Astrocyte (in vitro differentiated cells and primary cell): ENCODE data around the gene CFAP97D2. TPM values are rescaled to one million over a fixed set of nuclear protein-coding genes. Genes with fewer than 3 reads are reported as not detected.
A peak's percentile ranks its signal among the peaks of the same experiment; 100 is the strongest.

ENCODE experiments used
- DNase-seq: peaks from one replicate; pipeline ENCODE4 v3.0.0-alpha.2; 2010; ENCODE audit warnings: low read depth
- FAIRE-seq: peaks from 2 replicates; lab custom pipeline; 2011; peaks lifted over from hg19 to GRCh38; lab: Jason Lieb, UNC
- H2AFZ ChIP-seq: 2 replicates; pipeline ENCODE4 v1.6.0; 2012; ENCODE audit warnings: low read depth, low read length, inconsistent platforms
- H3K27ac ChIP-seq: 2 replicates; pipeline ENCODE4 v1.5.1; 2011; ENCODE audit warnings: low read depth, low read length, inconsistent platforms
- H3K27me3 ChIP-seq: 2 replicates; pipeline ENCODE4 v1.6.0; 2011; ENCODE audit warnings: low read length, inconsistent platforms; ENCODE audit not compliant: insufficient read depth
- H3K36me3 ChIP-seq: 2 replicates; pipeline ENCODE4 v1.5.1; 2011; ENCODE audit warnings: low read length, inconsistent platforms; ENCODE audit not compliant: insufficient read depth
- H3K4me1 ChIP-seq: 2 replicates; pipeline ENCODE4 v1.5.1; 2011; ENCODE audit warnings: low read length, inconsistent platforms; ENCODE audit not compliant: insufficient read depth
- H3K4me2 ChIP-seq: 2 replicates; pipeline ENCODE4 v1.6.0; 2012; ENCODE audit warnings: low read length, inconsistent platforms
- H3K4me3 ChIP-seq: 2 replicates; pipeline ENCODE4 v1.5.1; 2011; ENCODE audit warnings: low read depth, mild to moderate bottlenecking, low read length, inconsistent platforms; ENCODE audit not compliant: insufficient read depth
- H3K79me2 ChIP-seq: 2 replicates; pipeline ENCODE4 v1.6.0; 2012; ENCODE audit warnings: mild to moderate bottlenecking, low read length, inconsistent platforms; ENCODE audit not compliant: insufficient read depth
- H3K9ac ChIP-seq: 2 replicates; pipeline ENCODE4 v1.6.0; 2012; ENCODE audit warnings: mild to moderate bottlenecking, low read length, inconsistent platforms
- H3K9me3 ChIP-seq: 2 replicates; pipeline ENCODE4 v1.5.1; 2012; ENCODE audit warnings: low read depth, mild to moderate bottlenecking, low read length, inconsistent platforms; ENCODE audit not compliant: insufficient read depth
- H4K20me1 ChIP-seq: 2 replicates; pipeline ENCODE4 v1.6.0; 2012; ENCODE audit warnings: low read length, inconsistent platforms; ENCODE audit not compliant: insufficient read depth
- H3K27ac Mint-ChIP-seq: one replicate; pipeline ENCODE4 v1.8.0; 2021; ENCODE audit warnings: mild to moderate bottlenecking, mixed read lengths; ENCODE audit not compliant: unreplicated experiment
- H3K27me3 Mint-ChIP-seq: one replicate; pipeline ENCODE4 v1.8.0; 2021; ENCODE audit warnings: low read depth, mixed read lengths; ENCODE audit not compliant: unreplicated experiment
- H3K36me3 Mint-ChIP-seq: one replicate; pipeline ENCODE4 v1.8.0; 2021; ENCODE audit warnings: low read depth, mixed read lengths; ENCODE audit not compliant: unreplicated experiment
- H3K4me1 Mint-ChIP-seq: one replicate; pipeline ENCODE4 v1.8.0; 2021; ENCODE audit warnings: low read depth, mixed read lengths; ENCODE audit not compliant: unreplicated experiment
- H3K4me3 Mint-ChIP-seq: one replicate; pipeline ENCODE4 v1.8.0; 2021; ENCODE audit warnings: mild to moderate bottlenecking, moderate library complexity, mixed read lengths; ENCODE audit not compliant: unreplicated experiment
- H3K9me3 Mint-ChIP-seq: one replicate; pipeline ENCODE4 v1.8.0; 2021; ENCODE audit warnings: mild to moderate bottlenecking, mixed read lengths; ENCODE audit not compliant: unreplicated experiment
- EZH2 ChIP-seq: IDR thresholded peaks from 2 replicates; pipeline ENCODE4 v1.6.1; 2012; ENCODE audit warnings: mild to moderate bottlenecking, low read length, inconsistent platforms; ENCODE audit not compliant: insufficient read depth
- total RNA-seq: library from RNA; stranded (reverse); gene quantifications from 2 replicates; pipeline ENCODE4 v1.2.1, GENCODE V29; 2021
- TF ChIP-seq, protein P1 (sequence below): IDR thresholded peaks from 2 replicates; pipeline ENCODE4 v1.5.1; 2011; ENCODE audit warnings: low read depth, mild to moderate bottlenecking, inconsistent platforms, low read length, moderate library complexity; ENCODE audit not compliant: insufficient read depth

Gene CFAP97D2
- total RNA-seq, 1 donor from 2014 or later: not detected

DNA sequence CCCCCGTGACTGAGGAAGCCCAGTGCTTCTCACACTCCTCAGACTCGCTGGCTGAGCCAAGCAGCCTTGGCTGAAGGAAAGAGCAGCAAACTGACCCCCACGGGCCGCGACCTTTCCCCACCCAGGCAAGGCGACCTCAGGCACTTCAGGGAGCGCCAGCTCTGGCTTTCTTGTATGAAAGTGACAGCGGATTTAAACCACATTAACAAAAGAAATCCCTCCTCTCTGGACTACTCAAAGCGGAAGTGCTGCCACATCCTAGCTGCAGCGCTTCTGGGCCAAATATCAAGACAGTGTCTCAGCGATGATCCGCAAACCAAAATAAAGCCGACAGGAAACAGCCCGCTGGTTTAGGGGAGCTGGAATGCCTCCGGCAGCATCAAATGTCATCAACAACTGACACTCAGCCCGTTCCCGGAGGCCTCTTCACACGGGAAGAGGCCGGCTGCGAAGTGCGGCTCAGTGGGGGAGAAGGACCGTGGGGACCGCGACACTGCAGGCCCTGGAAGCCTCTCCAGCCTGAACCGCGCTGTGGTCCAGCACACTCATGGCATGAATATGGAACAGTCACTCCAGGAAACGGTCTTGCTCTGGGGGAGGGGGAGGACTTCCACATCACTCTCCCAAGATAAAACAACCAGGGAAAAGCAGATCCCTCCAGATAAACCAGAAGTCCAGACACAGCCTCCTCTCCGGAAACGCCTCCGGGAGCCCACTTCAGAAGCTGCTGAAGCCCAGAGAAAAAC lies 48.0 kb upstream of the CFAP97D2 start:
- no peak for TF ChIP-seq EZH2
- TF ChIP-seq, protein P1, sequence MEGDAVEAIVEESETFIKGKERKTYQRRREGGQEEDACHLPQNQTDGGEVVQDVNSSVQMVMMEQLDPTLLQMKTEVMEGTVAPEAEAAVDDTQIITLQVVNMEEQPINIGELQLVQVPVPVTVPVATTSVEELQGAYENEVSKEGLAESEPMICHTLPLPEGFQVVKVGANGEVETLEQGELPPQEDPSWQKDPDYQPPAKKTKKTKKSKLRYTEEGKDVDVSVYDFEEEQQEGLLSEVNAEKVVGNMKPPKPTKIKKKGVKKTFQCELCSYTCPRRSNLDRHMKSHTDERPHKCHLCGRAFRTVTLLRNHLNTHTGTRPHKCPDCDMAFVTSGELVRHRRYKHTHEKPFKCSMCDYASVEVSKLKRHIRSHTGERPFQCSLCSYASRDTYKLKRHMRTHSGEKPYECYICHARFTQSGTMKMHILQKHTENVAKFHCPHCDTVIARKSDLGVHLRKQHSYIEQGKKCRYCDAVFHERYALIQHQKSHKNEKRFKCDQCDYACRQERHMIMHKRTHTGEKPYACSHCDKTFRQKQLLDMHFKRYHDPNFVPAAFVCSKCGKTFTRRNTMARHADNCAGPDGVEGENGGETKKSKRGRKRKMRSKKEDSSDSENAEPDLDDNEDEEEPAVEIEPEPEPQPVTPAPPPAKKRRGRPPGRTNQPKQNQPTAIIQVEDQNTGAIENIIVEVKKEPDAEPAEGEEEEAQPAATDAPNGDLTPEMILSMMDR: no peak
- Histone ChIP-seq H4K20me1 (peaks cover 51% of the 10 kb centered on the region), H3K27ac (peak overlapping the region; percentile 98), H3K4me1 (peaks cover 47% of the 10 kb centered on the region), H2AFZ (no peak overlapping the region), H3K9ac (peak overlapping the region; percentile 98), H3K4me3 (peak overlapping the region; percentile 99), H3K79me2 (peaks cover 62% of the 10 kb centered on the region), H3K27me3 (no peaks in the 10 kb centered on the region), H3K4me2 (peak overlapping the region; percentile 100), H3K36me3 (no peaks in the 10 kb centered on the region), H3K9me3 (no peaks in the 10 kb centered on the region)
- peak; percentile 94 for FAIRE-seq
- DNase-seq: peak; percentile 92
- peak overlapping the region; percentile 95 for H3K4me3 Mint-ChIP-seq
- H3K36me3 Mint-ChIP-seq: peaks cover 11% of the 10 kb centered on the region
- peaks cover 3% of the 10 kb centered on the region for H3K27me3 Mint-ChIP-seq
- peak overlapping the region; percentile 94 for H3K27ac Mint-ChIP-seq
- H3K9me3 Mint-ChIP-seq: peaks cover 3% of the 10 kb centered on the region
- H3K4me1 Mint-ChIP-seq: peaks cover 39% of the 10 kb centered on the region

DNA sequence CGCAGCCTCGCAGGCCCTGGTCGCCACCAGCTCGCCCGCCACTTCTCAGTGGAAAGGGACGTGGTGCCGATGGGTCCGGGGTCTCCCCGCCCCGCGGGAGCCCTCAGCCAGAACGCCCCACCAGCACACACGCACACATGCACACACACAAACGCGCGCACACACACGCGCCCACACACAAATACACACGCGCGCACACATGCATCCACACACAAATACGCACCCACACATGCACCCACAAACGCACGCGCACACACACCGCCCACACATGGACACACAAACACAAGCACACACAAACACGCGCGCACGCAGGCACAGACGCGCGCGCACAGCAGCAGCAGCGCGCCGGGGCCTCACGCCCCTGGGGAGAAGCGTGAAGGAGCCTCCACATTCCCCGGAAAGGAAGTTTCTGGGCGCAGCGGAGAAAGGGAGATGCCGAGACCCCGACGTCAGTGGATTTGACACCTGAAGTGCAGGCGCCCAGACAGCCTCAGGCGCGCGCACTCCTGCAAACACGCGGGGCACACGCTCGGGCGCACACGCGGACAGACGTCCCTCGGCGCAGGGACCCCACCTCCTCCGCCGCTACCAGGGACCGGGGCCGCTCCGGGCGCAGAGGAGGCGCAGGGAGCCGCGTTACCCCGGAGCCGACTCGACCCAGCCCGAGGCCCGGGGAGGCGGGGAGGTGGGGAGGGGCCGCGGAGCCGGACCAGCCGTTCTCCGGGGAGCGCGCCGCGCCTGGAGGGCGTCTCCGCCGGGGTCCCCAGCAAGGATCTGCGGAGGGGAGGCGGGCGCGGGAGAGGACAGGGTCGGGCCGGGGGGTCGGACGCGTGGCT lies 47.3 kb upstream of the CFAP97D2 start:
- Mint-ChIP-seq H3K4me1 (peaks cover 34% of the 10 kb centered on the region), H3K4me3 (peak overlapping the region; percentile 95), H3K9me3 (peaks cover 3% of the 10 kb centered on the region), H3K27ac (peak overlapping the region; percentile 94), H3K27me3 (peaks cover 3% of the 10 kb centered on the region), H3K36me3 (peaks cover 6% of the 10 kb centered on the region)
- no peak overlapping the region for H2AFZ ChIP-seq
- peak overlapping the region; percentile 99 for H3K4me3 ChIP-seq
- peaks cover 54% of the 10 kb centered on the region for H3K79me2 ChIP-seq
- H4K20me1 ChIP-seq: peaks cover 44% of the 10 kb centered on the region
- H3K27ac ChIP-seq: peak overlapping the region; percentile 98
- peak overlapping the region; percentile 98 for H3K9ac ChIP-seq
- no peaks in the 10 kb centered on the region for H3K27me3 ChIP-seq
- TF ChIP-seq, protein P1: no peak
- no peak for TF ChIP-seq EZH2
- no peak for FAIRE-seq
- DNase-seq: peak; percentile 52
- peak overlapping the region; percentile 100 for H3K4me2 ChIP-seq
- H3K4me1 ChIP-seq: peaks cover 44% of the 10 kb centered on the region
- no peaks in the 10 kb centered on the region for H3K9me3 ChIP-seq
- H3K36me3 ChIP-seq: no peaks in the 10 kb centered on the region
